GM19239 (cell line): Measurements from ENCODE around the gene CGB5.
"Not testable (repeated sequence)": the region's sequence is repeated elsewhere in the genome, so short reads cannot be mapped to it uniquely, and the experiment has no call there.

Experiments
- DNase-seq: peaks from one replicate; pipeline ENCODE4 v3.0.0; 2011; ENCODE audit warnings: low spot score; ENCODE audit not compliant: insufficient read length
- FAIRE-seq: peaks from 2 replicates; lab custom pipeline; 2011; peaks lifted over from hg19 to GRCh38; lab: Jason Lieb, UNC

Gene CGB5

DNA sequence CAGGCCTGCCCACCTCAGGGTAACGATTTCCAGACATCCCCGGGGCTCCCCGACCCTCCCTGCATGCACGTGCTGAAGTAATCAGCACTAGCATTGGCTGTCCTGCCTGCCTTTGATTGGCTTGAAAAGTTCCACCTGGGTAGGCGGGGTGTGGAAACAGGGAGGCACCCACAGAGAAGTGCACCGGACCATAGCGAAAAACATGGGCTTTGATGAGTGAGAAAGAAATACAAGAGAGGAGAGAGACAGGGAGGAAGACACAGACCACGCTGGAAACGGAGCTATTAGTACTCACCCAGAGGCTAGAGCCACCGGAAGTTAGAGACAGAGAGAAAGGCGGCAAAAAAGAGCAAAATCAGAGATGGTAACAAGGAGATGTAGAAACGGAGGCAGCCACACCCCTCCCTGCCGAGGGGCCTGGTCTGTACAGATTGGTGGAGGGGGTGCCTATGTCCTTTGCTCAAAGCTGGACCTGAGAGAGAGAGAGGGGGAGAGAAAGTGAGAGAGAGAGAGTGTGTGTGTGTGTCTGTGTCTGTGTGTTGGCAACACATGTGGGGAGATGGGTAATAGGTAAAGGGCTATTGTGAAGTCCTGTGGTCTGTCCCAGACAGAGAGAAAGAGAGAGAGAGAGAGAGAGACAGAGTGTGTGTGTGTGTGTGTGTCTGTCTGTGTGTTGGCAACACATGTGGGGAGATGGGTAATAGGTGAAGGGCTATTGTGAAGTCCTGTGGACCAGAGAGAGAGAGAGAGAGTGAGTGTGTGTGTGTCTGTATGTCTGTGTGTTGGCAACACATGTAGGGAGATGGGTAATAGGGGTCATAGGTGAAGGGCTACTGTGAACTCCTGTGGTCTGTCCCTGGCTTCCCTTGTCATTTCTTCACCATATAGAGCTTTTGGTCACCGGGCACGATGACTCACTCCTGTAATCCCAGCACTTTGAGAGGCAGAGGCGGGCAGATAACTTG is 22.4 kb upstream of the CGB5 start:
- no peak for DNase-seq
- no peak for FAIRE-seq

DNA sequence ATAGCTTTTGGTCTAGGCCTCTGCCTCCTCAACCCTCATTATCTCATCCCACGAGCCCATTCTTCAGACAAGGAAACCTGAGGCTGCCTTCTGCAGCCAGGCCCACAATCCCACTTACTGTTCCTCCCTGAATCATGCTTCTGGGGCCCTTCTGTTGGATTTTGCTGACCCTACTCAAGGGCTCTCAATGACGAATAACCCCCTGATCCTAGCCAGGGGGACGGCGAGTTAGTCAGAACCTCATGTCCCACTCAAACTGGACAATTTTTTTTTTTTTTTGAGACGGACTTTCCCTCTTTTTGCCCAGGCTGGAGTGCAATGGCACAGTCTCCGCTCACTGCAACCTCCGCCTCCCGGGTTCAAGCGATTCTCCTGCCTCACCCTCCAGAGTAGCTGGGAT is 21.5 kb upstream of the CGB5 start:
- FAIRE-seq = no peak
- DNase-seq = no peak

DNA sequence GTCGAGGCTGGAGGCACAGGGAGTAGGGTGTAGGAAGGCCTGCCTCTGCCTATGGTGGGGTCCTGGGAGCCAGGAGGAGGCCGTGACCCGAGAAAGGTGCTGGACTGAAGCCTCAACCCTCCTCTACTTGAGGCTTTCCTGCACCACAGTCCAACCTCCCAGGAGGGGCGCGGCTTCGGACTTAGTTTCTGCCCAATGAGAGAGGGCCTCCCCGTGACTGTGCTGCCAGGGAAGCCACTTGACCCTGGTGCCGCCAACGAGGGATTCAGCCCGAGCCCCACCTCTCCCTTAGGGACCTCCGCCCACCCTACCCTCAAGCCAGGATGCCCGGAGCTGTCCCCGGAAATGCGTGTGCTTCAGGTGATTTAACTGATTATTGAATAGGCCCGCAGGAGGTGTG is 19.4 kb upstream of the CGB5 start, which contains the start of gene CGB3:
CGB3 (minus strand) TSS at position 101 of the 400 bp plus-strand sequence. CDS start 362 bp downstream, outside the sequence.
- FAIRE-seq = not testable (repeated sequence)

DNA sequence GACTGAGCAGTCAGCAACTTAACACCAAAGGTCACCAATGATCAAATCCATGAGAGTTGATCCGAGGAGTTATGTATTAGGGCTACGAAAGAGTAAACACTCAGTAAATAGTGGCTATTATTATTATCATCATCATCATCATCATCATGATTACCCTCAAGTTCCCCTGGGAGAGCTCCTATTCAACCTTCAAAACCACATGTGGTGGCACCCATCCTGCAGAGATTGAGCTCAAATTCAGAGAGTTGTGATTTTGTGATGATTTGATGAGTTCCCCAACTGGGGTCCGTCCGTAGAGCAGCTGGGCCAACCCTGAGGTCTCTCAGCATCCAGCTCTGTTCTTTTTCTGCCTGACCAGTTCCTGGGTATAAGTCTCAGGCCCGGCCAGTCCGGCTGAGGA is 18.6 kb upstream of the CGB5 start:
- not testable (repeated sequence) for FAIRE-seq, DNase-seq

More for the DNA sequence above, 19.4 kb upstream of the CGB5 start, which contains the start of gene CGB3:
- DNase-seq = not testable (repeated sequence)

DNA sequence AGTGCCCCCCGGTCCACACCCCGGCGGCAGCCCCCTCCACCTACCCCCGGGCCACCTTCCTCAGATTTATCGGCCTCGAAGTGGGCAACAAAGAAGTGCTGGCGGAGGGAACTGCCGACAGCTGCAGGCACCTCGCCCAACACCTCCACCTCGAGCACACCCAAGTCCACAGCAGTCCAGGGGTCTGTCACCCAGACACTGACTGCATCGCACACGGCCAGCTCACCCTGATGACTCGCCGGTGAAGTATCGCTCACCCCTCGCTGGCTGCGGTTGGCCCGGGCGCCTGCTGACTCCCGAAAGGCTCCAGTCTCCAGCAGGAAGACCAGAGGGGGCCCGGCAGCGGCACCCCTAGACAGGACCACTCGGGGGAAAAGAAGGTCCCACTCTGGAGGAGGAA is 18.0 kb upstream of the CGB5 start:
- not testable (repeated sequence) for DNase-seq, FAIRE-seq

DNA sequence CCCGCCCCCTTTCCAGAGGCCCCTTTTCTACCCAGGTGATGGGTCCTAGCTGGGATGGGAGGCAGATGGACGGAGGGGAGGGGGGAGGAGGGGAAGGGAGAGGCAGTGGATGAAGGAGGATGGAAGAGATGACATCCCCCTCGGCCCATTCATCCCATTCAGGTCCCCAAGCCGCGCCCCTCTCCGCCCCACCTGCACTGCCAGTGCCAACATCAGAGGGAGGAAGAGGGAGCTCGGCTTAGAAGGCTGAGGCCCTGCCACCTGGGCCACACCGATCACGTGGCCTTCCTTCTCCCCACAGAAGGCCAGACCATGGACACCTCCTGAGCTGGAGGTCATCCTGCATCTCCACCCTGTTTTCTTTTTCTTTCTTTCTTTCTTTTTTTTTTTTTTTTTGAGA is 15.0 kb upstream of the CGB5 start:
- FAIRE-seq, DNase-seq: not testable (repeated sequence)

DNA sequence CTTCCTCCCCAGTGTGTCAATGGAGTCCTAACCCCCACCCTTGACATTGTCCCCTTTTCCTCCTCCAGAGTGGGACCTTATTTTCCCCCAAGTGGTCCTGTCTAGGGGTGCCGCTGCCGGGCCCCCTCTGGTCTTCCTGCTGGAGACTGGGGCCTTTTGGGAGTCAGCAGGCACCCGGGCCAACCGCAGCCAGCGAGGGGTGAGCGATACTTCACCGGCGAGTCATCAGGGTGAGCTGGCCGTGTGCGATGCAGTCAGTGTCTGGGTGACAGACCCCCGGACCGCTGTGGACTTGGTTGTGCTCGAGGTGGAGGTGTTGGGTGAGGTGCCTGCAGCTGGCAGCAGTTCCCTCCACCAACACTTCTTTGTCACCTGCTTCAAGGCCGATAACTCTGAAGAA is 13.9 kb upstream of the CGB5 start:
- DNase-seq, FAIRE-seq: not testable (repeated sequence)

DNA sequence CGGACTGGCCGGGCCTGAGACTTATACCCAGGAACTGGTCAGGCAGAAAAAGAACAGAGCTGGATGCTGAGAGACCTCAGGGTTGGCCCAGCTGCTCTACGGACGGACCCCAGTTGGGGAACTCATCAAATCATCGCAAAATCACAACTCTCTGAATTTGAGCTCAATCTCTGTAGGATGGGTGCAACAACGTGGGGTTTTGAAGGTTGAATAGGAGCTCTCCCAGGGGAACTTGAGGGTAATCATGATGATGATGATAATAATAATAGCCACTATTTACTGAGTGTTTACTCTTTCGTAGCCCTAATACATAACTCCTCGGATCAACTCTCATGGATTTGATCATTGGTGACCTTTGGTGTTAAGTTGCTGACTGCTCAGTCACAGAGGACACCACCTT is 13.3 kb upstream of the CGB5 start:
- not testable (repeated sequence) for FAIRE-seq, DNase-seq

DNA sequence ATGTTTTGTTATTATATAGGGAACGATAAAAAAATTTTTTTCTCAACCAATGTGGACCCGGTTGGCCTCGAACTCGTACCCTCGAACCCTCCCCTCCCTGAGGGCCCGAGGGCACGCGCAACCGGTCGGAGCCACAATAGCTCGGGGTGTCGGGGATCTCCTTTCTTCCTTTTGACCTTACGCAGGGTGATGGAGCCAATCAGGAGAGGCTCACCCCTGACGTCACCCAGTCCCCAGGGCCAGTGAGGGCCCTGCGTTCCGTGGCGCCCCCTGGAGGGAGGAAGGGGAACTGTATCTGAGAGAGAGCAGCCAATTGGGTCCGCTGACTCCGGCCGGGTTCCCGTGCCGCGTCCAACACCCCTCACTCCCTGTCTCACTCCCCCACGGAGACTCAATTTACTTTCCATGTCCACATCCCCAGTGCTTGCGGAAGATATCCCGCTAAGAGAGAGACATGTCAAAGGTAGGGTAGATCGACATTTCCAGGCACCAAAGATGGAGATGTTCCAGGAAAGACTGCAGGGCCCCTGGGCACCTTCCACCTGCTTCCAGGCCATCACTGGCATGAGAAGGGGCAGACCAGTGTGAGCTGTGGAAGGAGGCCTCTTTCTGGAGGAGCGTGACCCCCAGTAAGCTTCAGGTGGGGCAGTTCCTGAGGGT is 11.9 kb upstream of the CGB5 start, which contains the start of gene CGB2:
CGB2 (plus strand) TSS at position 249 of the 660 bp plus-strand sequence; CDS start at position 455, 206 bp downstream.
- FAIRE-seq, DNase-seq: not testable (repeated sequence)

DNA sequence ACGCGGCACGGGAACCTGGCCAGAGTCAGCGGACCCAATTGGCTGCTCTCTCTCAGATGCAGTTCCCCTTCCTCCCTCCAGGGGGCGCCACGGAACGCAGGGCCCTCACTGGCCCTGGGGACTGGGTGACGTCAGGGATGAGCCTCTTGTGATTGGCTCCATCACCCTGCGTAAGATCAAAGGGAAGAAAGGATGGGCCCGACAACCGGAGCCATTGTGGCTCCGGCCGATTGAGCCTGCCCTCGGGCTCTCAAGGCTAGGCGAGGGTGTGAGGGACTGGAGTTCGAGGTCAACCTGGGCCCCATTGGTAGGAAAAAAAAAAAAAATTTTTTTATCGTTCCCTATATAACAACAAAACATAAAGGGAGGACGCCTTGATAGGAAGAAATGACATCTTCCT is 6.8 kb upstream of the CGB5 start, which contains the start of gene CGB1:
CGB1 (minus strand) TSS at position 81 of the 400 bp plus-strand sequence. CDS start 184 bp downstream, outside the sequence.
- not testable (repeated sequence) for DNase-seq, FAIRE-seq

DNA sequence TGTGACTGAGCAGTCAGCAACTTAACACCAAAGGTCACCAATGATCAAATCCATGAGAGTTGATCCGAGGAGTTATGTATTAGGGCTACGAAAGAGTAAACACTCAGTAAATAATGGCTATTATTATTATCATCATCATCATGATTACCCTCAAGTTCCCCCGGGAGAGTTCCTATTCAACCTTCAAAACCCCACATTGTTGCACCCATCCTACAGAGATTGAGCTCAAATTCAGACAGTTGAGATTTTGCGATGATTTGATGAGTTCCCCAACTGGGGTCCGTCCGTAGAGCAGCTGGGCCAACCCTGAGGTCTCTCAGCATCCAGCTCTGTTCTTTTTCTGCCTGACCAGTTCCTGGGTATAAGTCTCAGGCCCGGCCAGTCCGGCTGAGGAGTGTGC is 5.5 kb upstream of the CGB5 start:
- not testable (repeated sequence) for DNase-seq, FAIRE-seq

DNA sequence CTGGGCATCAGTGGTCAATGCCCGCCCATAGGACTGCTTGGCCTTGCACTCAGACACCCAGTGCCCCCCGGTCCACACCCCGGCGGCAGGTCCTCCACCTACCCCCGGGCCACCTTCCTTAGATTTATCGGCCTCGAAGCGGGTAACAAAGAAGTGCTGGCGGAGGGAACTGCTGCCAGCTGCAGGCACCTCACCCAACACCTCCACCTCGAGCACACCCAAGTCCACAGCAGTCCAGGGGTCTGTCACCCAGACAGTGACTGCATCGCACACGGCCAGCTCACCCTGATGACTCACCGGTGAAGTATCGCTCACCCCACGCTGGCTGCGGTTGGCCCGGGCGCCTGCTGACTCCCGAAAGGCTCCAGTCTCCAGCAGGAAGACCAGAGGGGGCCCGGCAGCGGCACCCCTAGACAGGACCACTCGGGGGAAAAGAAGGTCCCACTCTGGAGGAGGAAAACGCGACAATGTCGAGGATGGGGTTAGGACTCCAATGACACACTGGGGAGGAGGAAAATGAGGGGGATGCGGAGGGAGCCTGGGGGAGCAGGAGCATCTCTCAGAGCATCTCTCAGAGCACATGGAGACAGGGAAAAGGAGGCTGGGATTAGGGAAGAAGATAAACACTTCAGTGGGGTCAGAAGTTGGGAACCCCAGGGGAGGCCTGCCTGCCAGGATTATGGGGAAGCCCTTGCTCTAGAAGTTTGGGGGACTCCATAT is 4.9 kb upstream of the CGB5 start:
- FAIRE-seq, DNase-seq: not testable (repeated sequence)

DNA sequence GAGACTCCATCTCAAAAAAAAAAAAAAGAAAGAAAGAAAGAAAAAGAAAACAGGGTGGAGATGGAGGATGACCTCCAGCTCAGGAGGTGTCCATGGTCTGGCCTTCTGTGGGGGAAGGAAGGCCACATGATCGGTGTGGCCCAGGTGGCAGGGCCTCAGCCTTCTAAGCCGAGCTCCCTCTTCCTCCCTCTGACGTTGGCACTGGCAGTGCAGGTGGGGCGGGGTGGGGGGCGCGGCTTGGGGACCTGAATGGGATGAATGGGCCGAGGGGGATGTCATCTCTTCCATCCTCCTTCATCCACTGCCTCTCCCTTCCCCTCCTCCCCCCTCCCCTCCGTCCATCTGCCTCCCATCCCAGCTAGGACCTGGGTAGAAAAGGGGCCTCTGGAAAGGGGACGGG is 3.9 kb upstream of the CGB5 start:
- not testable (repeated sequence) for DNase-seq, FAIRE-seq

DNA sequence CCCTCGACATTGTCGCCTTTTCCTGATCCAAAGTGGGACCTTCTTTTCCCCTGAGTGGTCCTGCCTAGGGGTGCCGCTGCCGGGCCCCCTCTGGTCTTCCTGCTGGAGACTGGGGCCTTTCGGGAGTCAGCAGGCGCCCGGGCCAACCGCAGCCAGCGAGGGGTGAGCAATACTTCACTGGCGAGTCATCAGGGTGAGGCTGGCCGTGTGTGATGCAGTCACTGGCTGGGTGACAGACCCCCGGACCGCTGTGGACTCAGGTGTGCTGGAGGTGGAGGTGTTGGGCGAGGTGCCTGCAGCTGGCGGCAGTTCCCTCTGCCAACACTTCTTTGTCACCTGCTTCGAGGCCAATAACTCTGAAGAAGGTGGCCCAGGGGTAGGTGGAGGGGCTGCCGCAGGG is 1.5 kb upstream of the CGB5 start:
- DNase-seq (no peak), FAIRE-seq (no peak)

DNA sequence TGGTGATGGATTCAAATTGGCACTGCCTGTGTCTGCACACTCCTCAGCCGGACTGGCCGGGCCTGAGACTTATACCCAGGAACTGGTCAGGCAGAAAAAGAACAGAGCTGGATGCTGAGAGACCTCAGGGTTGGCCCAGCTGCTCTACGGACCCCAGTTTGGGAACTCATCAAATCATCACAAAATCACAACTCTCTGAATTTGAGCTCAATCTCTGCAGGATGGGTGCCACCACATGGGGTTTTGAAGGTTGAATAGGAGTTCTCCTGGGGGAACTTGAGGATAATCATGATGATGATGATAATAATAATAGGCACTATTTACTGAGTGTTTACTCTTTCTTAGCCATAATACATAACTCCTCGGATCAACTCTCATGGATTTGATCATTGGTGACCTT is 982 bp upstream of the CGB5 start:
- not testable (repeated sequence) for FAIRE-seq

DNA sequence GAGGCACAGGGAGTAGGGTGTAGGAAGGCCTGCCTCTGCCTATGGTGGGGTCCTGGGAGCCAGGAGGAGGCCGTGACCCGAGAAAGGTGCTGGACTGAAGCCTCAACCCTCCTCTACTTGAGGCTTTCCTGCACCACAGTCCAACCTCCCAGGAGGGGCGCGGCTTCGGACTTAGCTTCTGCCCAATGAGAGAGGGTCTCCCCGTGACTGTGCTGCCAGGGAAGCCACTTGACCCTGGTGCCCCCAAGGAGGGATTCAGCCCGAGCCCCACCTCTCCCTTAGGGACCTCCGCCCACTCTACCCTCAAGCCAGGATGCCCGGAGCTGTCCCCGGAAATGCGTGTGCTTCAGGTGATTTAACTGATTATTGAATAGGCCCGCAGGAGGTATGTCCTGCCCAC is 5.4 kb downstream of the CGB5 start, which contains the start of gene CGB8:
CGB8 (minus strand) TSS at position 101 of the 400 bp plus-strand sequence. CDS start 372 bp downstream, outside the sequence.
- DNase-seq, FAIRE-seq: not testable (repeated sequence)

More for the DNA sequence above, 982 bp upstream of the CGB5 start:
- DNase-seq = not testable (repeated sequence)

DNA sequence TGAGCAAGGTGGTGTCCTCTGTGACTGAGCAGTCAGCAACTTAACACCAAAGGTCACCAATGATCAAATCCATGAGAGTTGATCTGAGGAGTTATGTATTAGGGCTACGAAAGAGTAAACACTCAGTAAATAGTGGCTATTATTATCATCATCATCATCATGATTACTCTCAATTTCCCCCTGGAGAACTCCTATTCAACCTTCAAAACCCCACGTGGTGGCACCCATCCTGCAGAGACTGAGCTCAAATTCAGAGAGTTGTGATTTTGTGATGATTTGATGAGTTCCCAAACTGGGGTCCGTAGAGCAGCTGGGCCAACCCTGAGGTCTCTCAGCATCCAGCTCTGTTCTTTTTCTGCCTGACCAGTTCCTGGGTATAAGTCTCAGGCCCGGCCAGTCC is 6.2 kb downstream of the CGB5 start:
- DNase-seq, FAIRE-seq: not testable (repeated sequence)

DNA sequence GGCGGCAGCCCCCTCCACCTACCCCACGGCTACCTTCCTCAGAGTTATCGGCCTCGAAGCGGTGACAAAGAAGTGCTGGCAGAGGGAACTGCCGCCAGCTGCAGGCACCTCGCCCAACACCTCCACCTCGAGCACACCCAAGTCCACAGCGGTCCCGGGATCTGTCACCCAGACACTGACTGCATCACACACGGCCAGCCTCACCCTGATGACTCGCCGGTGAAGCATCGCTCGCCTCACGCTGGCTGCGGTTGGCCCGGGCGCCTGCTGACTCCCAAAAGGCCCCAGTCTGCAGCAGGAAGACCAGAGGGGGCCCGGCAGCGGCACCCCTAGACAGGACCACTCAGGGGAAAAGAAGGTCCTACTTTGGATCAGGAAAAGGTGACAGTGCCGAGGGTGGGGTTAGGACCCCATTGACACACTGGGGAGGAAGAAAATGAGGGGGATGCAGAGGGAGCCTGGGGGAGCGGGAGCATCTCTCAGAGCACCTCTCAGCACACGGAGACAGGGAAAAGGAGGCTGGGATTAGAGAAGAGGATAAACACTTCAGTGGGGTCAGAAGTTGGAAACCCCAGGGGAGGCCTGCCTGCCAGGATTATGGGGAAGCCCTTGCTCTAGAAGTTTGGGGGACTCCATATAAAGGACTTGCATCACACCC is 6.9 kb downstream of the CGB5 start:
- not testable (repeated sequence) for DNase-seq, FAIRE-seq
